Body of pancreas (tissue), 4 donors: ENCODE measurements around the gene HBQ1.

Experiments used
- POLR2A ChIP-seq, 3 donors: fragments of 450-650 bp; IDR thresholded peaks; one replicate each; pipeline ENCODE4 v1.6.1; 2016; ENCODE audit warnings: antibody characterized with exemption in 3 of 3, mild to moderate bottlenecking in 2 of 3
- TF ChIP-seq, protein P1 (sequence below), 7 experiments: fragments of 450-650 bp in 4 of 7; fragments of 200-600 bp in 3 of 7; sonication (generic) in 3 of 7; IDR thresholded peaks; one replicate each; pipeline ENCODE4 v1.5.1; 2016 to 2019; ENCODE audit warnings: antibody characterized with exemption in 7 of 7

- TF ChIP-seq, protein P1, sequence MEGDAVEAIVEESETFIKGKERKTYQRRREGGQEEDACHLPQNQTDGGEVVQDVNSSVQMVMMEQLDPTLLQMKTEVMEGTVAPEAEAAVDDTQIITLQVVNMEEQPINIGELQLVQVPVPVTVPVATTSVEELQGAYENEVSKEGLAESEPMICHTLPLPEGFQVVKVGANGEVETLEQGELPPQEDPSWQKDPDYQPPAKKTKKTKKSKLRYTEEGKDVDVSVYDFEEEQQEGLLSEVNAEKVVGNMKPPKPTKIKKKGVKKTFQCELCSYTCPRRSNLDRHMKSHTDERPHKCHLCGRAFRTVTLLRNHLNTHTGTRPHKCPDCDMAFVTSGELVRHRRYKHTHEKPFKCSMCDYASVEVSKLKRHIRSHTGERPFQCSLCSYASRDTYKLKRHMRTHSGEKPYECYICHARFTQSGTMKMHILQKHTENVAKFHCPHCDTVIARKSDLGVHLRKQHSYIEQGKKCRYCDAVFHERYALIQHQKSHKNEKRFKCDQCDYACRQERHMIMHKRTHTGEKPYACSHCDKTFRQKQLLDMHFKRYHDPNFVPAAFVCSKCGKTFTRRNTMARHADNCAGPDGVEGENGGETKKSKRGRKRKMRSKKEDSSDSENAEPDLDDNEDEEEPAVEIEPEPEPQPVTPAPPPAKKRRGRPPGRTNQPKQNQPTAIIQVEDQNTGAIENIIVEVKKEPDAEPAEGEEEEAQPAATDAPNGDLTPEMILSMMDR (IDR thresholded peaks at IDR 0.05): no peak
- no peak for TF ChIP-seq POLR2A (IDR thresholded peaks at IDR 0.05)
Measured at GRCh38 chr16:130533-131173, 49.6 kb upstream of the HBQ1 start.
